Stimulated activated CD4-positive, alpha-beta T cell treated with anti-CD3 and anti-CD28 coated beads, TNF-alpha, amount 100 ng/mL, for 1 hour (primary cell): ENCODE results near the gene FCRL3.
"Not testable (repeated sequence)": the region's sequence is repeated elsewhere in the genome, so short reads cannot be mapped to it uniquely, and the experiment has no call there.

Experiments
- DNase-seq, 3 donors: peaks; one replicate each; pipeline ENCODE4 v3.0.0-alpha.2; 2020; ENCODE audit warnings: low read depth in 3 of 3, low spot score in 1 of 3

Gene FCRL3

GRCh38 chr1:157700732-157701131 lies at the start of gene FCRL3:
FCRL3 (minus strand) TSS chr1:157700769; CDS start chr1:157700489, 280 bp downstream.
- no peak for DNase-seq

- DNase-seq: no peak
Measured at GRCh38 chr1:157748262-157748817, 47.8 kb upstream of the FCRL3 start.

- no peak for DNase-seq
Measured at GRCh38 chr1:157739229-157739901, 38.8 kb upstream of the FCRL3 start.

GRCh38 chr1:157735991-157736390 lies 35.4 kb upstream of the FCRL3 start:
- not testable (repeated sequence) for DNase-seq

GRCh38 chr1:157734321-157734720 lies 33.8 kb upstream of the FCRL3 start:
- no peak for DNase-seq

GRCh38 chr1:157732755-157733154 lies 32.2 kb upstream of the FCRL3 start:
- DNase-seq: no peak

- no peak for DNase-seq
Measured at GRCh38 chr1:157725221-157725577, 24.6 kb upstream of the FCRL3 start.

- no peak for DNase-seq
Measured at GRCh38 chr1:157724537-157725220, 24.1 kb upstream of the FCRL3 start.

GRCh38 chr1:157723157-157723556 lies 22.6 kb upstream of the FCRL3 start:
- DNase-seq: no peak

- no peak for DNase-seq
Measured at GRCh38 chr1:157721985-157722384, 21.4 kb upstream of the FCRL3 start.

- no peak for DNase-seq
Measured at GRCh38 chr1:157715736-157716135, 15.2 kb upstream of the FCRL3 start.

- no peak for DNase-seq
Measured at GRCh38 chr1:157711802-157712201, 11.2 kb upstream of the FCRL3 start.

GRCh38 chr1:157704878-157705277 lies 4.3 kb upstream of the FCRL3 start:
- no peak for DNase-seq

- DNase-seq: no peak
Measured at GRCh38 chr1:157703981-157704380, 3.4 kb upstream of the FCRL3 start.

- no peak for DNase-seq
Measured at GRCh38 chr1:157702308-157702825, 1.8 kb upstream of the FCRL3 start.

- no peak for DNase-seq
Measured at GRCh38 chr1:157700305-157700704, 264 bp downstream of the FCRL3 start.

GRCh38 chr1:157697781-157698569 lies 2.6 kb downstream of the FCRL3 start:
- DNase-seq: no peak

GRCh38 chr1:157696966-157697628 lies 3.5 kb downstream of the FCRL3 start:
- DNase-seq: no peak

- DNase-seq: no peak
Measured at GRCh38 chr1:157695417-157695816, 5.2 kb downstream of the FCRL3 start.

GRCh38 chr1:157691285-157691920 lies 9.2 kb downstream of the FCRL3 start:
- DNase-seq: no peak
